HK-2 (cell line): ENCODE data around the gene RCBTB2.
"Not testable (repeated sequence)": the region's sequence is repeated elsewhere in the genome, so short reads cannot be mapped to it uniquely, and the experiment has no call there.

ENCODE experiments used
- DNase-seq: peaks from one replicate; pipeline ENCODE4 v3.0.0-alpha.2; 2018; ENCODE audit not compliant: unreplicated experiment

RCBTB2 gene

GRCh38 chr13:48532506-48533499, at the start of gene RCBTB2:
Gene RCBTB2 (minus strand): TSS chr13:48533080. CDS start chr13:48521939, 11,141 bp downstream.
- peak; percentile 95 for DNase-seq

DNA sequence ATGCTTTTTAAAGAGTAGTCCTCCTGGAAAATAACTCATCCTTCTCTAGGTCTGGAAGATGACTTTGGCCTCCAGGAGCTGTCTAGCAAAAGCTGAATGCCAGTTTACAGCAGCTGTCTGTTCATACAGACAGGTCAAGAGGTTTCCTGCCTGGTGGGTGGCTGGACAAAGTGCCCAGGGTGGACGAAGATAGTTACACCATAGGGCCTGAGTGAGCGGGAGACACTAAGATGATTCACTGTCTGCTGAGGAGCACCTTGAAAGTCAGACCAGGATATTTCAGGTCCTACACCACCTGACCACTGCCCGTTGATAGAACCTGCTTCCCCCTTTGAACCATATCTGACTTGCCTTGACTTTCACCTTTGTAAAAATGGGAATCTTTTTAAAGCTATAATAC, 49.2 kb upstream of the RCBTB2 start:
- DNase-seq: no peak

DNA sequence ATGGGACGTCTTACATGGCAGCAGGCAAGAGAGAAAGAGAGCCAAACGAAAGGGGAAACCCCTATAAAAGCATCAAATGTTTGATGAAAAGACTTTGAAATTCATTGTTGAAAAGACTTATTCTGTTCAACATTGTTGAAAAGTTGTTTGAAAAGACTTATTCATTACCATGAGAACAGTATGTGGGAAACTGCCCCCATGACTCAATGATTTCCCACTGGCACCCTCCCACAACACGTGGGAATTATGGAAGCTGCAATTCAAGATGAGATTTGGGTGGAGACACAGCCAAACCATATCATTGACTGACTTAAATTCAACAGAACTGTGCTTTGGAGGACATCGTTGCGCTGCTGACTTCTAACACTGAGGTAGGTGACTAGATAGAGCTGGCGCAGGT, 48.0 kb upstream of the RCBTB2 start:
- DNase-seq: no peak

- DNase-seq: peak; percentile 27
These were observed 47.4 kb upstream of the RCBTB2 start for GRCh38 chr13:48580185-48580803.

DNA sequence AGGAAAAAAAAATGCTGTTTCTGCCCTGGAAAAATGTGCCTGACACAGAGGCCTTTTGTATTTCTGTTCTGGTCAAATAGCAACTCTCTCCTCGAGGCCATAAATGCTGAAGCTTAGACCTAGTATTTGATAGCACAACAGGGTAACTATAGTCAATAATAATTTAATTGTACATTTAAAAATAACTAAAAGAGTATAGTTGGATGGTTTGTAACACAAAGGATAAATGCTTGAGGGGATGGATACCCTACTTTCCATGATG, 47.0 kb upstream of the RCBTB2 start:
- not testable (repeated sequence) for DNase-seq

DNA sequence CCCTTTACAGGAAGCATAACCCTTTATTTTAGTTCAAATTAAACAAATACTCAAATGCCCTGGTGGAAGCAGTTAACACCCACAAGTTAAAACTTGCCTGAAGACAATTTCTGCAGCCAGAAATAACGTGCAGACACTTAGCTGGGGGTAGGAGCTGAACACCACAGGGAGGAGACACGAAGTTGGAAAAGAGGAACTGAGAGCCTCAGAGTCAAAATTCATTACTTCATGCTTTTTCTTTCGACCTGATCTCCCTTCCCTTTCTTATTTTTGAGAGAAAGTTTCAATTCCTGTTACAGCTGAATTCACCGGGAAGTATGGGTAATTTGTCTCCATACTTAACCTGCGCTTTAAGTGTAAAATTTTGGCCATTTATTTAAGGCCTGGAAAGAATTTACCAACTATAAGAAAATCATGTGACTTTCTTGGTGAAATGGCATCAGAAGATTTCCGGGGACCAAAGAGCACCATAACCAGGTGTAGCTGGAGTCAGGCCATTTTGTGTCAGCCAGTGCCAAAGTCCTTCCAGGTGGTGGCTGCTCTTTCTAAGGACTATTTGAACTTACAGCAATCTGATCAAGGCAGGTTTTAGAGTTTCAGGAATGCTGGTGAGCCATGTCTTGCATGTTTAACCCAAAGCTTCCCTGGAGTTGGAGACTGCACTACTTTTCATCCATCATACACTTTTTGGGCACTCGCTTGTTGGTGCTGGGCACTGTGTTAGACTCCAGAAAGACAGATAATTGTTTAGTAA, 46.5 kb upstream of the RCBTB2 start:
- no peak for DNase-seq

DNA sequence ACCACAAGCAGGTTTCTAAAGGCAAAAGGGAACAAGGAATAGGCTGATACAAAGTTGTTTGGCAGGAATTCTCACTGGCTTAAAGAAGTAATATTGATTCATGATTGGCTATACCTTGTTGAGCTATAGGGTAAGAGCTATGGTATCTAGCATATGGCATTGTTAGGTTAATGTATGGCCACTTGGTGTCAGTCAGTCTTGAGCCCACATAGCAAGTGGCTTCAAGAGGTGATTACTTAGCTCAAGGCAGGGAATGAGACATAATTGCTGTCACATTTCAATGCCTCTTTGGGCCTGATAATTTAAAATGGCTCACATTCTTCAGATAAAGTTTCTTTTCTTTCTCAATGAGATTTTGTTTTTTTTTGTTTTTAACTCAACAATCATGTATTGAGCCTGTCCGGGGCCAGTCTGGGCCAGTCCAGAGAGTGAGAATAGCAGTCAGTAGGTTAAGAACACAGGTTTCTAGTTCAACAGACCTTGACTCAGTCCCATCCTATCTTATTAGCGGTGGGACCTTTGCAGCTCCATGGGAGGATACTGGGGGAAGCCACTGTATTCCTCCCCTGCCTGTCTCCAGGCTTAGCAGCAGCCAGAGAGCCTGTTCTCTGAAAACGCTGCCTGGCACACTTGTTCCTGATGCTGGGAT, 45.8 kb upstream of the RCBTB2 start:
- no peak for DNase-seq

DNA sequence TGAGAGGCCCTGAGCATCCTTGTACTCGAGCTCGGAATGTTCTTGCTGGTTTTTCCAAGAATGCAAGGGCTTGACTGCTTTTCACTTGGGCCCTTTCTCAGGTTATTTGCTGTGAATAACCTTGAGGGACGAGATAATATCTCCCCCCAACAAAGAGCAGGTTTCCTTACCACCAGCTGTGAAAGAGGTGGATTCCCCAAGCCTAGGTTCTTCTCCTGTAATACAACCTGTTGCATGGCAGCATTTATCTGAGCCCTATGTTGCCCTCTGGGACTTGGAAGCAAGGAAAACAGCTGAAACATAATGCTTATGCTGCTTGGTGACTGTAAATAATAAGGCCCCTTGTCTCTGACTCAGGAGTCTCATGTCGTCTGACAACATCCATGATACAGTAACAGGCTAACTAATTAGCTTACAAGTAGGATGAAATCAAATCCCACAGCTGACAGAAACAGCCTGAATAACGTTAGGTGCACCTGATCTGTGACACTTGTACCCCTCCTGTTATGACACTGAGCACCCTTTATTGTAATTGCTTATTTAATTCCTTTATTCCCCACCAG, 43.6 kb upstream of the RCBTB2 start:
- DNase-seq: no peak

DNA sequence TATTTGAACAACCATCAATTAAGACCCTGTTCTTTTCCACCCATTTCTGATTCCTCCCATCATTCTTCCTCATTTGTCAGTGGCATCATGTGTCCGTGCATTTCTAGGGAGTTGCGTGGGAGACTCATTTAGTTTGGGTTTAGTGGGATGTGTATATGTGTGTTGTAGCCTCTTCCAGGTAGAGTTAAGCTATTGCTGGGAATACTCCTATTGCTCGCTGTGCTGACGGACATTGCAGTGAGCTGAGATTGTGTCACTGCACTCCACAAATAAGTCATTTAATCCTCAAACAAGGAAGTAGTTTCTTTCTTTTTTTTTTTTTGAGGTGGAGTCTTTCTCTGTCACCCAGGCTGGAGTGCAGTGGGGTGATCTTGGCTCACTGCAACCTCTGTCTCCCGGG, 42.2 kb upstream of the RCBTB2 start:
- DNase-seq: no peak

- no peak for DNase-seq
These were observed 41.3 kb upstream of the RCBTB2 start for GRCh38 chr13:48574041-48574796.

- no peak for DNase-seq
These were observed 40.5 kb upstream of the RCBTB2 start for GRCh38 chr13:48573213-48574007.

- DNase-seq: no peak
These were observed 38.4 kb upstream of the RCBTB2 start for GRCh38 chr13:48571126-48571913.

GRCh38 chr13:48570216-48570828, 37.4 kb upstream of the RCBTB2 start:
- DNase-seq: no peak

DNA sequence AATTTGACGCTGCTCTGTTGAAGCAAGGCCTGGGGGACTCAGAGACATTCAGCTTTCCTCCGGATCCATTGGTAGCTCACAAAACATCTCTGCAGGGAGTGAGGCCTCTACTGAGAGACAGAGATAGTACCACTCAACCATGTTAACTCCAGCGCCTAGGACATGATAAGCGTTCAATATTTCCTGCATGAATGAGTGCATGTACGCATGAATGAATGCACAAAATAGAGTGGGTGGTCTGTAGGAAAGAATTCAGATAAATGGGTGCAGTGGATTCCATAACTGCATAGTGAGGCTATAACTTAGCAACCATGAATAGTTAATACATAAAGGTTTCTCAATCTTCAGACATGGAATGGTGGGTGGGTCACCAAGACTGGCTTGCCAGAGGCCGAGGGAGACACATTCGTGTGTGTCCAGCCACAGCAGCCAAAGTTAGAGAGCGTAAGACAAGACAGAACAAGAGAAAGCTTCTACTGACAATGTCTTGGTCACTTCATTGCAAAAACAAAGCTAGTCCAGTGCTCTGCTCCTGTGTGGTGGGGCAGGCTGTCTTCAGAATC, 36.3 kb upstream of the RCBTB2 start:
- no peak for DNase-seq

DNA sequence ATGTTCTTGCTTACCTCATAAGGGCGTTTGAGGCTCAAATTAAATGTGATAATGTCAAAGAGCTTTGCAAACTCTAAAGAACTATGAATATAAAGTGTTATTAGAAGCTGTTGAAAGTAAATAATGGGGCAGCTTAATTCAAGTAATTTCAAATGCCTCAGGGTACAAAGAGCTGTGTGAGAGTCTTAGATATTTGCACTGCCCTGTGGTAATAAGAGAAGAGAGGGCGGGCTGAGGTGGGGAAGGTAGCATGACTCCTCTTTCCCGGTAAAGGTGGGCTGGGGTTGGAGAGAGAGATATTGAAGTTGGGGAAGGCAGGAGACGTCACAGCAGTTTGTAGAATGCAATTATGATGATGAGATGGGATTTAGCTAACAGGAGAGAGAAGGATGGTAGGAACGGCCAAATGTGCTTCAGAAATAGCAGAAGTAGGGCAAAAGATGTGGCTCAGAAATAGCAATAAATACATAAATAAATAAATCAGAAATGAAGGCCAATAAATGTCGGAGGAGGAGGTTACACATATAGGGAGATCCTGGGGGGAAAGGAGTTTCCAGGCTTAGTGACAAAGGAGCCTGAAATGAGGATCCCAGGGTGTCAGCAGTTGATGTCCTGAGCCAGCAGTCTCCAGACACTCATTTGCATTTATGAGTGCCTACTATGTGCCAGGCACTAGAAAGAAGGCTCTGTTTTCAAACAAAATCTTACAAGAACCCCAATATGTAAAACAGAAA, 35.7 kb upstream of the RCBTB2 start:
- DNase-seq: no peak

GRCh38 chr13:48567515-48568369, 34.9 kb upstream of the RCBTB2 start:
- DNase-seq: no peak

DNA sequence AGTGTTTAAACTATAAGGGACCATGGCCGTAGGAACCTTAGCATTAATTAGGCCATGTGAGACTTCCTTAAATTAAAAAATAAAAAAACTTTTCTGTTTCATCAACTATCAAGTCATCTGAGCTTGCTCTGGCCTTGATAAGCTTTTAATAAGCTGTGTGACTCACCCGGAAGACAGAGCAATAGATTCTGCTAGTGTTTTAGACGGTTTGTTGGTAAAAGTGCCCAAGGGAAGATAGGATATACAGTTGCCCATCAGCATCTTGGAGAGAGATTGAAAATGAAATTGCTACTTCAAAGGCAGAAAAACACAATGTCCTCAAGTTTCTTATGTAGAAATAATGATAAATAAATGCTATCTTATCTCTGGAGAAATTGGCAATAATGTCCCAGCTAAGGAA, 31.2 kb upstream of the RCBTB2 start:
- DNase-seq: no peak
